Panc1 (cell line): ENCODE measurements around the gene MED17. TPM values are rescaled to one million over a fixed set of nuclear protein-coding genes. Genes with fewer than 3 reads are reported as not detected.

Experiments used
- ATAC-seq: fragments of 200-7000 bp; cut with Tn5 transposase; 2 replicates; pipeline ENCODE4 v1.9.1; 2020; ENCODE audit warnings: mild to moderate bottlenecking, moderate library complexity
- BruUV-seq: library from RNA; stranded (reverse); fragments of 400-500 nt; replicated peaks from 2 replicates; lab custom pipeline; 2021; lab: Mats Ljungman, UMichigan
- CTCF ChIA-PET: fragments of 300-600 bp; sonication (Branson Sonifier 250); formaldehyde crosslinking; loops from one replicate; lab custom pipeline; 2022; ENCODE audit warnings: antibody characterized with exemption; lab: Charles Lee
- POLR2A ChIA-PET: fragments of 300-600 bp; sonication (Branson Sonifier 250); formaldehyde crosslinking; loops from one replicate; lab custom pipeline; 2022; ENCODE audit warnings: antibody characterized with exemption; lab: Charles Lee
- DNase-seq: peaks from one replicate; pipeline ENCODE4 v3.0.0-alpha.2; 2010; ENCODE audit warnings: low read depth, low spot score
- H3K27ac ChIP-seq: 2 replicates; pipeline ENCODE4 v1.5.1; 2011; ENCODE audit warnings: mild to moderate bottlenecking, low read length, inconsistent platforms
- H3K27me3 ChIP-seq: fragments of 200-500 bp; sonication (Bioruptor generic); 2 replicates; pipeline ENCODE4 v1.6.0; 2014; ENCODE audit warnings: low read length, inconsistent platforms; ENCODE audit not compliant: control insufficient read depth, insufficient read depth
- H3K36me3 ChIP-seq: fragments of 200-500 bp; sonication (Bioruptor generic); 2 replicates; pipeline ENCODE4 v1.5.1; 2014; ENCODE audit warnings: inconsistent platforms, mild to moderate bottlenecking, low read length, moderate library complexity; ENCODE audit not compliant: control insufficient read depth, insufficient read depth
- H3K4me1 ChIP-seq: 2 replicates; pipeline ENCODE4 v1.5.1; 2011; ENCODE audit warnings: inconsistent platforms, mild to moderate bottlenecking, low read length, moderate library complexity; ENCODE audit not compliant: control insufficient read depth, insufficient read depth
- H3K4me3 ChIP-seq, 2 experiments: 2 replicates each; pipeline ENCODE4 v1.5.1; 2011 to 2012; ENCODE audit warnings: low read depth in 2 of 2, low read length in 2 of 2, mild to moderate bottlenecking in 2 of 2, inconsistent platforms in 1 of 2, moderate library complexity in 1 of 2
- H3K9me3 ChIP-seq: fragments of 200-500 bp; sonication (Bioruptor generic); 2 replicates; pipeline ENCODE4 v1.5.1; 2014; ENCODE audit warnings: low read depth, mild to moderate bottlenecking, inconsistent platforms, low read length, moderate library complexity; ENCODE audit not compliant: control insufficient read depth, insufficient read depth
- CTCF ChIP-seq: fragments of 450-650 bp; IDR thresholded peaks from 2 replicates; pipeline ENCODE4 v1.5.1; 2017; ENCODE audit warnings: mild to moderate bottlenecking
- POLR2AphosphoS5 ChIP-seq: IDR thresholded peaks from 2 replicates; pipeline ENCODE4 v1.6.1; 2012; ENCODE audit warnings: mild to moderate bottlenecking, low read depth, low read length, moderate library complexity
- SIN3A ChIP-seq: IDR thresholded peaks from 2 replicates; pipeline ENCODE4 v1.6.1; 2012; ENCODE audit warnings: low read depth, mild to moderate bottlenecking, low read length, moderate library complexity, borderline replicate concordance; ENCODE audit not compliant: insufficient read depth
- TCF7L2 ChIP-seq: IDR thresholded peaks from 2 replicates; pipeline ENCODE4 v1.6.1; 2011; ENCODE audit warnings: mild to moderate bottlenecking, low read depth, low read length, inconsistent platforms
- in situ Hi-C: cut with HindIII; loops from 2 replicates; pipeline ENCODE4 v1.10.0; 2016; ENCODE audit warnings: low sequenced_read_pairs, low pct_unique_long_range_greater_than_20kb
- intact Hi-C: fragments of 100-400 bp; cut with micrococcal nuclease; formaldehyde crosslinking; loops from one replicate; pipeline ENCODE4 v1.10.0; 2022; ENCODE audit not compliant: unreplicated experiment
- total RNA-seq: library from RNA; stranded (reverse); gene quantifications from one replicate; pipeline ENCODE4 v1.2.1, GENCODE V29; 2021; ENCODE audit not compliant: unreplicated experiment
- TF ChIP-seq, protein P1 (sequence below), 2 experiments: IDR thresholded peaks; 2 replicates each; pipeline ENCODE4 v1.6.1; 2011 to 2012; ENCODE audit warnings: low read depth in 2 of 2, control low read depth in 1 of 2, low read length in 1 of 2, mild to moderate bottlenecking in 1 of 2, moderate library complexity in 1 of 2; ENCODE audit not compliant: insufficient read depth in 1 of 2

MED17 gene
- total RNA-seq, 1 experiment from 2014 or later = 52.4 TPM

- ChIA-PET CTCF (no interaction called here), POLR2A (no interaction called here)
- H3K4me3 ChIP-seq = no peak overlapping the region
- H3K4me1 ChIP-seq = no peaks in the 10 kb centered on the region
- in situ Hi-C loops (no loop called here), intact Hi-C loops (no loop called here)
- no peaks in the 10 kb centered on the region for H3K9me3 ChIP-seq
- BruUV-seq = no TSS peak
- no peak overlapping the region for H3K27ac ChIP-seq
- DNase-seq = no peak
- H3K36me3 ChIP-seq = no peaks in the 10 kb centered on the region
- TF ChIP-seq TCF7L2 (no peak), CTCF (peak; percentile 61)
- H3K27me3 ChIP-seq = no peaks in the 10 kb centered on the region
- no peak for ATAC-seq
Observed at GRCh38 chr11:93775289-93775688, 8.8 kb upstream of the MED17 start.

GRCh38 chr11:93783362-93783761 lies 720 bp upstream of the MED17 start:
- H3K27ac ChIP-seq = peak overlapping the region; percentile 93
- peaks cover 7% of the 10 kb centered on the region for H3K4me1 ChIP-seq
- TF ChIP-seq, protein P1, sequence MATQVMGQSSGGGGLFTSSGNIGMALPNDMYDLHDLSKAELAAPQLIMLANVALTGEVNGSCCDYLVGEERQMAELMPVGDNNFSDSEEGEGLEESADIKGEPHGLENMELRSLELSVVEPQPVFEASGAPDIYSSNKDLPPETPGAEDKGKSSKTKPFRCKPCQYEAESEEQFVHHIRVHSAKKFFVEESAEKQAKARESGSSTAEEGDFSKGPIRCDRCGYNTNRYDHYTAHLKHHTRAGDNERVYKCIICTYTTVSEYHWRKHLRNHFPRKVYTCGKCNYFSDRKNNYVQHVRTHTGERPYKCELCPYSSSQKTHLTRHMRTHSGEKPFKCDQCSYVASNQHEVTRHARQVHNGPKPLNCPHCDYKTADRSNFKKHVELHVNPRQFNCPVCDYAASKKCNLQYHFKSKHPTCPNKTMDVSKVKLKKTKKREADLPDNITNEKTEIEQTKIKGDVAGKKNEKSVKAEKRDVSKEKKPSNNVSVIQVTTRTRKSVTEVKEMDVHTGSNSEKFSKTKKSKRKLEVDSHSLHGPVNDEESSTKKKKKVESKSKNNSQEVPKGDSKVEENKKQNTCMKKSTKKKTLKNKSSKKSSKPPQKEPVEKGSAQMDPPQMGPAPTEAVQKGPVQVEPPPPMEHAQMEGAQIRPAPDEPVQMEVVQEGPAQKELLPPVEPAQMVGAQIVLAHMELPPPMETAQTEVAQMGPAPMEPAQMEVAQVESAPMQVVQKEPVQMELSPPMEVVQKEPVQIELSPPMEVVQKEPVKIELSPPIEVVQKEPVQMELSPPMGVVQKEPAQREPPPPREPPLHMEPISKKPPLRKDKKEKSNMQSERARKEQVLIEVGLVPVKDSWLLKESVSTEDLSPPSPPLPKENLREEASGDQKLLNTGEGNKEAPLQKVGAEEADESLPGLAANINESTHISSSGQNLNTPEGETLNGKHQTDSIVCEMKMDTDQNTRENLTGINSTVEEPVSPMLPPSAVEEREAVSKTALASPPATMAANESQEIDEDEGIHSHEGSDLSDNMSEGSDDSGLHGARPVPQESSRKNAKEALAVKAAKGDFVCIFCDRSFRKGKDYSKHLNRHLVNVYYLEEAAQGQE (IDR thresholded peaks at IDR 0.05; ENCODE audit: insufficient read depth in 1 of 2, low read depth in 2 of 2, low read length in 1 of 2) = no peak
- H3K9me3 ChIP-seq = no peaks in the 10 kb centered on the region
- H3K4me3 ChIP-seq = peak overlapping the region; percentile 85 to 99
- intact Hi-C loops (no loop called here), in situ Hi-C loops (no loop called here)
- TSS peak; percentile 94 for BruUV-seq
- ChIA-PET POLR2A (interaction anchor here (0.6 to 1.8 kb wide), 2 partner anchors 35 to 42 kb away, joined by 9 to 19 read pairs; partner anchors contain the start of genes C11orf54 and TAF1D), CTCF (interaction anchor here (1.2 kb wide), 1 partner anchor 42 kb away, joined by 6 read pairs; the partner anchor contains the start of genes C11orf54 and TAF1D)
- no peaks in the 10 kb centered on the region for H3K27me3 ChIP-seq
- H3K36me3 ChIP-seq = peaks cover 6% of the 10 kb centered on the region
- DNase-seq (no peak), ATAC-seq (no peak)

- Histone ChIP-seq H3K9me3 (no peaks in the 10 kb centered on the region), H3K27ac (peak overlapping the region; percentile 93), H3K27me3 (no peaks in the 10 kb centered on the region), H3K4me1 (peaks cover 7% of the 10 kb centered on the region), H3K4me3 (peak overlapping the region; percentile 85 to 99), H3K36me3 (peaks cover 7% of the 10 kb centered on the region)
- CTCF ChIA-PET = interaction anchor here (1.2 kb wide), 1 partner anchor 42 kb away, joined by 6 read pairs; the partner anchor contains the start of genes C11orf54 and TAF1D
- DNase-seq (no peak), ATAC-seq (peak; percentile 79)
- TF ChIP-seq SIN3A = no peak
- no peak for TF ChIP-seq CTCF
- no peak for TF ChIP-seq TCF7L2
- TF ChIP-seq, protein P1 (IDR thresholded peaks at IDR 0.05; ENCODE audit: insufficient read depth in 1 of 2, low read depth in 2 of 2, low read length in 1 of 2) = no peak
- TF ChIP-seq POLR2AphosphoS5 = no peak
- intact Hi-C loops = no loop called here
- in situ Hi-C loops = no loop called here
- POLR2A ChIA-PET = interaction anchor here (0.5 to 1.8 kb wide), 5 partner anchors 11 to 759 kb away, joined by 3 to 19 read pairs (median 5); partner anchors contain the start of genes C11orf54 and TAF1D
- BruUV-seq = no TSS peak
Observed at GRCh38 chr11:93783765-93784144, 327 bp upstream of the MED17 start.
